Kidney epithelial cell (primary cell): ENCODE data around the gene ZNF485. TPM values are rescaled to one million over a fixed set of nuclear protein-coding genes. Genes with fewer than 3 reads are reported as not detected.
"Not testable (repeated sequence)": the region's sequence is repeated elsewhere in the genome, so short reads cannot be mapped to it uniquely, and the experiment has no call there.

Experiments used
- DNase-seq: peaks from one replicate; pipeline ENCODE4 v3.0.0-alpha.2; 2010; ENCODE audit warnings: low read depth
- H3K27me3 ChIP-seq: 2 replicates; pipeline ENCODE4 v1.6.0; 2011; ENCODE audit warnings: low read length; ENCODE audit not compliant: control insufficient read depth, insufficient read depth
- H3K36me3 ChIP-seq: 2 replicates; pipeline ENCODE4 v1.5.1; 2011; ENCODE audit warnings: low read length; ENCODE audit not compliant: control insufficient read depth, insufficient read depth
- H3K4me3 ChIP-seq: 2 replicates; pipeline ENCODE4 v1.5.1; 2011; ENCODE audit warnings: low read depth, mild to moderate bottlenecking, control low read depth, low read length
- total RNA-seq: library from RNA; depleted of rRNA; stranded (reverse); fragments of >200 nt; gene quantifications from 2 replicates; pipeline ENCODE4 v1.2.3, GENCODE V29; 2015
- TF ChIP-seq, protein P1 (sequence below): IDR thresholded peaks from 2 replicates; pipeline ENCODE4 v1.5.1; 2011; ENCODE audit warnings: mild to moderate bottlenecking, moderate library complexity, low read length, control low read depth, inconsistent platforms; ENCODE audit not compliant: insufficient read depth, poor library complexity, severe bottlenecking

Gene ZNF485
- total RNA-seq, 1 donor from 2014 or later = 5.4 TPM

DNA sequence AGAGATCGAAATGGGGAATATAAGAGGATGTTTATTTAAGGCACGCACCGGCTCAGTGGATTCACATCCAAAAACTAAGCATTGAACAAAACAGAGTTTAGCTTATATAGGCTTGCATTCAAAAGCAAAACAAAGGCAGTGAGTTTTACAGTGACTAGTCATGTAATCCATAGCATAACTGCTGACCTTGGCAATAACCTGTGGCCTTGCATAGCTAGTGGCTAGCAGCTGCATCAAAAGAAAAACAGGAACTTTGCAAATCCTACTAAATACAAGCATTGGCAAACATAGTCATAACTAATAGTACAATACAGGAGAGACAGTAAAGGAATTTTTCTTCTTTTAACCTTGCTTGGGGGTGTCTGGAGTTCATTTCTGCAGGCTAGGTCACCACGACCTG lies 9.7 kb upstream of the ZNF485 start:
- H3K27me3 ChIP-seq = no peaks in the 10 kb centered on the region
- TF ChIP-seq, protein P1, sequence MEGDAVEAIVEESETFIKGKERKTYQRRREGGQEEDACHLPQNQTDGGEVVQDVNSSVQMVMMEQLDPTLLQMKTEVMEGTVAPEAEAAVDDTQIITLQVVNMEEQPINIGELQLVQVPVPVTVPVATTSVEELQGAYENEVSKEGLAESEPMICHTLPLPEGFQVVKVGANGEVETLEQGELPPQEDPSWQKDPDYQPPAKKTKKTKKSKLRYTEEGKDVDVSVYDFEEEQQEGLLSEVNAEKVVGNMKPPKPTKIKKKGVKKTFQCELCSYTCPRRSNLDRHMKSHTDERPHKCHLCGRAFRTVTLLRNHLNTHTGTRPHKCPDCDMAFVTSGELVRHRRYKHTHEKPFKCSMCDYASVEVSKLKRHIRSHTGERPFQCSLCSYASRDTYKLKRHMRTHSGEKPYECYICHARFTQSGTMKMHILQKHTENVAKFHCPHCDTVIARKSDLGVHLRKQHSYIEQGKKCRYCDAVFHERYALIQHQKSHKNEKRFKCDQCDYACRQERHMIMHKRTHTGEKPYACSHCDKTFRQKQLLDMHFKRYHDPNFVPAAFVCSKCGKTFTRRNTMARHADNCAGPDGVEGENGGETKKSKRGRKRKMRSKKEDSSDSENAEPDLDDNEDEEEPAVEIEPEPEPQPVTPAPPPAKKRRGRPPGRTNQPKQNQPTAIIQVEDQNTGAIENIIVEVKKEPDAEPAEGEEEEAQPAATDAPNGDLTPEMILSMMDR = no peak
- H3K4me3 ChIP-seq = no peak overlapping the region
- H3K36me3 ChIP-seq = no peaks in the 10 kb centered on the region
- no peak for DNase-seq

DNA sequence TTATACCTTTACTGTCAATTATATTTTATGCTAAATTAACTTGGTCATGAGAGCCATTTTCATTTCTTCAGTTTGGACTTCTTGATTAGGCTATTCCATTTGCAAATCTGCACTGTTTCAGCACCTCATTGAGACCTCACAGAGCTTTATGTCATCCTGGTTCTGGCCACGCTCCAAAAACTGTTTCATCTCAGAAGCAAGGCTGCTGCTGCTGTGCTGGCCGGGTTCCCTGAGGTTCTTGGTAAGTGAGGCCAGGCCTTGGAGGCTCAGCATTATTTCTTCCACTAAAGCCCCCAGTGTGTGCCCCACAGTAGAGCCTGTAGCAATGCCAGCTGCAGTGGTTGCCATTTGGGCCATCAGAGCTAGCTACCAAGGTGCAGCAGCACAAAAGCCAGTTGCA lies 7.8 kb upstream of the ZNF485 start:
- Histone ChIP-seq H3K27me3 (no peaks in the 10 kb centered on the region), H3K4me3 (no peak overlapping the region), H3K36me3 (no peaks in the 10 kb centered on the region)
- TF ChIP-seq, protein P1 = no peak
- DNase-seq = no peak

DNA sequence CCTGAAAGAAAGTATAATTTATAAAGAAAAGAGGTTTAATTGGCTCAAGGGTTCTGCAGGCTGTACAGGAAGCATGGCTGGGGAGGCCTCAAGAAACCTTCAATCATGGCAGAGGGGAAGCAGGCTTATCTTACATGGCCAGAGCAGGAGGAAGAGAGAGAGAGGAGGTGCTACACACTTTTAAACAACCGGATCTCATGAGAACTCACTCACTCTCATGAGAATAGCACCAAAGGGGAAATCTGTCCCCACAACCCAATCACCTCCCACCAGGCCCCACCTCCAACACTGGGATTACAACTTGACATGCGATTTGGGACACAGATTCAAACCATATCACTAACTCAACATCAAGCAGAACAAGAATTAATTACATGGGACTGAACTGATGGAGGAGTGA lies 6.9 kb upstream of the ZNF485 start:
- Histone ChIP-seq H3K36me3 (no peaks in the 10 kb centered on the region), H3K4me3 (no peak overlapping the region), H3K27me3 (no peaks in the 10 kb centered on the region)
- no peak for DNase-seq
- TF ChIP-seq, protein P1 = no peak

DNA sequence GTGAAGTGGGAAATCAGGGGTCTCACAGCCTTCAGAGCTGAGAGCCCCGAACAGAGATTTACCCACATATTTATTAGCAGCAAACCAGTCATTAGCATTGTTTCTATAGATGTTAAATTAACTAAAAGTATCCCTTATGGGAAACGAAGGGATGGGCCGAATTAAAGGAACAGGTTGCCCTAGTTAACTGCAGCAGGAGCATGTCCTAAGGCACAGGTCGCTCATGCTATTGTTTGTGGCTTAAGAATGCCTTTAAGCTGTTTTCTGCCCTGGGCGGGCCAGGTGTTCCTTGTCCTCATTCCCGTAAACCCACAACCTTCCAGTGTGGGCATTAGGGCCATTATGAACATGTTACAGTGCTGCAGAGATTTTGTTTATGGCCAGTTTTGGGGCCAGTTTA lies 4.7 kb upstream of the ZNF485 start:
- not testable (repeated sequence) for H3K4me3 ChIP-seq, H3K36me3 ChIP-seq, DNase-seq

DNA sequence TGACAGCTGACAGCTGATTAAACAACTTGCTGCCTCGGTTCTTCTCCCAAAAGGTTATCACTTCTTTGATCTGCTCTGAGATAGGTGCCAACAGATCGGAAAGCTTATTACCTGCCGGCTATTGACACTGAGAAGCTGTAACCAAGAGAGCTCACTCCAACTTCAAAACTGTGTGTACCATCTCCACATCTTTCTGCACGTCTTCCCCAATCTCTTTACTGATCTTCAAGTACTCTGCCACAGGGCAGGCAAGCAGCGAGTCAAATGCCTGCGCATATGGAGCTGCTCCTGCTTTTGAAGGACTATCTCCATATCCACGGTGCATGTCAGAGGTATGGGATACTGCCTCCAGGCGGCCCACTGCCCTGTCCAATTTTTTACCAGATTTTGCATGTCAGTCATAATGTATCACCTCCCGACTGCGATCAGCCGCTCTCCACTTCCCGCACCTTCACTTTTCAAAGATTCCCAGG lies 352 bp upstream of the ZNF485 start:
- Histone ChIP-seq H3K36me3 (no peaks in the 10 kb centered on the region), H3K27me3 (no peaks in the 10 kb centered on the region), H3K4me3 (peak overlapping the region; percentile 80)
- no peak for DNase-seq
- TF ChIP-seq, protein P1 = no peak

More for the DNA sequence above, 4.7 kb upstream of the ZNF485 start:
- not testable (repeated sequence) for H3K27me3 ChIP-seq

DNA sequence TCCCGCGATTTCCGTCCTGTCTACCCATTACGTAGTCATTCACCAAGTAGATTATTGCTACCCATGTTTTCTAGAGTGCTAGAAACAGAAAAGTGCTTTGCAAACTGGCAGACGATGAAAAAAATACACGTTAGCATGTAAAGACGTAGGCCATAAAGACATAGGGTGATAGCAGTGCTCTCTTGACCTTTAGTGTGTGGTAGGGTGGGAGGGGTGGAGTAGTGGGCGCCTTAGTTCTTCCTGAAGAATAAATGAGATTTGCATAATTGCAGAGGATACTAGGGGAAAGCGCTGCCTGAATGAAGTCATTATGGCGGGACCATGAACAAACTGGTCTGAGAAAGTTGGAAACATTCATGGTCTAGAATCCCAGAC lies 948 bp downstream of the ZNF485 start:
- Histone ChIP-seq H3K36me3 (no peaks in the 10 kb centered on the region), H3K4me3 (peak overlapping the region; percentile 80), H3K27me3 (no peaks in the 10 kb centered on the region)
- no peak for DNase-seq
- TF ChIP-seq, protein P1 = no peak
